A549 (cell line): ENCODE results near the gene ZNF22. TPM values are rescaled to one million over a fixed set of nuclear protein-coding genes. Genes with fewer than 3 reads are reported as not detected.
A peak's percentile ranks its signal among the peaks of the same experiment; 100 is the strongest.

Experiments
- ATAC-seq, 2 experiments: fragments of 200-7000 bp in 1 of 2; fragments of >200 bp in 1 of 2; cut with Nextera tagmentation in 1 of 2; cut with Tn5 transposase in 1 of 2; 3 replicates each; pipeline versions ENCODE4 v1.8.0 to v1.9.1; 2018 to 2020; ENCODE audit warnings: mild to moderate bottlenecking in 1 of 2, moderate library complexity in 1 of 2
- CTCF ChIA-PET: fragments of 300-600 bp; sonication (Branson Sonifier 250); formaldehyde crosslinking; extraction: SDS; loops from one replicate; lab custom pipeline; 2021; ENCODE audit warnings: antibody characterized with exemption, inconsistent platforms; lab: Yijun Ruan, JAX
- POLR2A ChIA-PET: fragments of 350-600 bp; formaldehyde crosslinking; extraction: SDS; loops from one replicate; lab custom pipeline; 2021; ENCODE audit warnings: antibody characterized with exemption, inconsistent platforms; lab: Yijun Ruan, JAX
- DNase-seq, 2 experiments: peaks; one replicate each; pipeline versions ENCODE4 v3.0.0 to v3.0.0-alpha.2; 2011 to 2016; ENCODE audit warnings: low read depth in 1 of 2, low spot score in 1 of 2
- FAIRE-seq: peaks from 2 replicates; lab custom pipeline; 2011; peaks lifted over from hg19 to GRCh38; lab: Jason Lieb, UNC
- H3K27ac ChIP-seq, 2 experiments: fragments of >200 bp; sonication (Bioruptor Twin); formaldehyde crosslinking; 3 replicates each; pipeline ENCODE4 v1.5.1; 2016 to 2017
- H3K4me1 ChIP-seq: fragments of >200 bp; sonication (Bioruptor Twin); formaldehyde crosslinking; 3 replicates; pipeline ENCODE4 v1.6.1; 2016
- H3K4me2 ChIP-seq: fragments of >200 bp; sonication (Bioruptor Twin); formaldehyde crosslinking; 3 replicates; pipeline ENCODE4 v1.6.1; 2016
- H3K4me3 ChIP-seq: fragments of >200 bp; sonication (Bioruptor Twin); formaldehyde crosslinking; 3 replicates; pipeline ENCODE4 v1.5.1; 2016
- H3K9me3 ChIP-seq: fragments of >200 bp; sonication (Bioruptor Twin); formaldehyde crosslinking; 3 replicates; pipeline ENCODE4 v1.6.1; 2016
- ATOH8 ChIP-seq: fragments of 250-450 bp; sonication (Bioruptor Pico); IDR thresholded peaks from 2 replicates; pipeline ENCODE4 v1.5.0; 2020; ENCODE audit warnings: low read depth, mild to moderate bottlenecking, moderate library complexity
- BCL3 ChIP-seq: fragments of >200 bp; sonication (Bioruptor Twin); formaldehyde crosslinking; IDR thresholded peaks from 3 replicates; pipeline ENCODE4 v1.6.1; 2016
- CEBPB ChIP-seq, 2 experiments: fragments of >200 bp in 1 of 2; sonication (Bioruptor Twin) in 1 of 2; formaldehyde crosslinking in 1 of 2; IDR thresholded peaks; 2 replicates each; pipeline ENCODE4 v1.6.1; 2012 to 2016
- EHF ChIP-seq: fragments of 250-450 bp; sonication (Bioruptor Pico); IDR thresholded peaks from 2 replicates; pipeline ENCODE4 v1.5.0; 2020; ENCODE audit warnings: mild to moderate bottlenecking
- FOSB ChIP-seq: fragments of 250-450 bp; sonication (Bioruptor Pico); IDR thresholded peaks from 2 replicates; pipeline ENCODE4 v1.5.0; 2020; ENCODE audit warnings: mild to moderate bottlenecking, moderate library complexity
- GATA3 ChIP-seq: IDR thresholded peaks from 2 replicates; pipeline ENCODE4 v1.6.1; 2012; ENCODE audit warnings: borderline replicate concordance
- HES2 ChIP-seq: fragments of >200 bp; sonication (Bioruptor Twin); formaldehyde crosslinking; IDR thresholded peaks from 2 replicates; pipeline ENCODE4 v1.6.1; 2016
- HMGXB4 ChIP-seq: fragments of 250-450 bp; sonication (Bioruptor Pico); IDR thresholded peaks from 2 replicates; pipeline ENCODE4 v1.5.0; 2021; ENCODE audit warnings: mild to moderate bottlenecking, moderate library complexity, borderline replicate concordance
- HOXA7 ChIP-seq: fragments of 250-450 bp; sonication (Bioruptor Pico); IDR thresholded peaks from 2 replicates; pipeline ENCODE4 v1.5.0; 2020; ENCODE audit warnings: mild to moderate bottlenecking, moderate library complexity
- HOXB13 ChIP-seq: fragments of 250-450 bp; sonication (Bioruptor Pico); IDR thresholded peaks from 2 replicates; pipeline ENCODE4 v1.5.0; 2020; ENCODE audit warnings: low read depth, mild to moderate bottlenecking, moderate library complexity
- JUN ChIP-seq, 2 experiments: fragments of >200 bp; sonication (Bioruptor Twin); formaldehyde crosslinking; IDR thresholded peaks; 2 replicates in 1 of 2; 3 replicates in 1 of 2; pipeline ENCODE4 v1.6.1; 2016 to 2017
- MAZ ChIP-seq: fragments of 150-350 bp; IDR thresholded peaks from 2 replicates; pipeline ENCODE4 v1.6.1; 2014; ENCODE audit warnings: antibody characterized with exemption, low read depth, low read length, borderline replicate concordance
- NFE2L2 ChIP-seq: fragments of 150-350 bp; conservative IDR thresholded peaks from 2 replicates; pipeline ENCODE4 v1.6.1; 2014; ENCODE audit warnings: low read length
- NPAS2 ChIP-seq: fragments of 250-450 bp; sonication (Bioruptor Pico); IDR thresholded peaks from 2 replicates; pipeline ENCODE4 v1.8.0; 2022; ENCODE audit warnings: mild to moderate bottlenecking, moderate library complexity, borderline replicate concordance
- NR3C1 ChIP-seq: fragments of >200 bp; sonication (Bioruptor Twin); formaldehyde crosslinking; IDR thresholded peaks from 3 replicates; pipeline ENCODE4 v1.6.1; 2017
- PHF8 ChIP-seq: fragments of 200-600 bp; sonication (generic); IDR thresholded peaks from 2 replicates; pipeline ENCODE4 v1.6.1; 2016; ENCODE audit warnings: low read depth, mild to moderate bottlenecking, antibody characterized with exemption, moderate library complexity, borderline replicate concordance
- RAD21 ChIP-seq, 2 experiments: fragments of >200 bp in 1 of 2; sonication (Bioruptor Twin) in 1 of 2; formaldehyde crosslinking in 1 of 2; IDR thresholded peaks in 1 of 2; conservative IDR thresholded peaks in 1 of 2; 2 replicates in 1 of 2; 3 replicates in 1 of 2; pipeline ENCODE4 v1.6.1; 2012 to 2018; ENCODE audit warnings: inconsistent platforms in 1 of 2
- RARB ChIP-seq: fragments of 250-450 bp; sonication (Bioruptor Pico); IDR thresholded peaks from 2 replicates; pipeline ENCODE4 v1.8.0; 2021; ENCODE audit warnings: mild to moderate bottlenecking, moderate library complexity
- RNF2 ChIP-seq: fragments of 200-600 bp; sonication (generic); IDR thresholded peaks from 2 replicates; pipeline ENCODE4 v1.6.1; 2016; ENCODE audit warnings: low read depth, mild to moderate bottlenecking, antibody characterized with exemption, moderate library complexity, borderline replicate concordance
- SMC3 ChIP-seq: fragments of >200 bp; sonication (Bioruptor Twin); formaldehyde crosslinking; IDR thresholded peaks from 3 replicates; pipeline ENCODE4 v1.6.1; 2018; ENCODE audit warnings: inconsistent platforms
- WGBS: methylation state at CpG from one replicate; pipeline ENCODE4 v1.1.6; 2017; ENCODE audit errors: missing lambda C conversion rate; 5-methylcytosine and 5-hydroxymethylcytosine counted together
- polyA plus RNA-seq, 4 experiments: library from polyadenylated mRNA; depleted of rRNA in 3 of 4; stranded (reverse); fragments of >200 nt; fragmentation: RNase III in 1 of 4; extraction: RNeasy Plus Mini Kit Qiagen cat#74134 plus additional on column Dnase treatment in 1 of 4; gene quantifications; 2 replicates in 3 of 4; 3 replicates in 1 of 4; pipeline ENCODE4 v1.2.3, GENCODE V29; 2011 to 2017
- TF ChIP-seq, protein P1 (sequence below): fragments of >200 bp; sonication (Bioruptor Twin); formaldehyde crosslinking; IDR thresholded peaks from 3 replicates; pipeline ENCODE4 v1.5.1; 2016
- TF ChIP-seq, protein P2 (sequence below): IDR thresholded peaks from 2 replicates; pipeline ENCODE4 v1.6.1; 2012

The ZNF22 gene
- polyA plus RNA-seq, 2 of the 4 experiments (the other 2 are of a cell fraction) = 8.5 to 13.0 TPM

DNA sequence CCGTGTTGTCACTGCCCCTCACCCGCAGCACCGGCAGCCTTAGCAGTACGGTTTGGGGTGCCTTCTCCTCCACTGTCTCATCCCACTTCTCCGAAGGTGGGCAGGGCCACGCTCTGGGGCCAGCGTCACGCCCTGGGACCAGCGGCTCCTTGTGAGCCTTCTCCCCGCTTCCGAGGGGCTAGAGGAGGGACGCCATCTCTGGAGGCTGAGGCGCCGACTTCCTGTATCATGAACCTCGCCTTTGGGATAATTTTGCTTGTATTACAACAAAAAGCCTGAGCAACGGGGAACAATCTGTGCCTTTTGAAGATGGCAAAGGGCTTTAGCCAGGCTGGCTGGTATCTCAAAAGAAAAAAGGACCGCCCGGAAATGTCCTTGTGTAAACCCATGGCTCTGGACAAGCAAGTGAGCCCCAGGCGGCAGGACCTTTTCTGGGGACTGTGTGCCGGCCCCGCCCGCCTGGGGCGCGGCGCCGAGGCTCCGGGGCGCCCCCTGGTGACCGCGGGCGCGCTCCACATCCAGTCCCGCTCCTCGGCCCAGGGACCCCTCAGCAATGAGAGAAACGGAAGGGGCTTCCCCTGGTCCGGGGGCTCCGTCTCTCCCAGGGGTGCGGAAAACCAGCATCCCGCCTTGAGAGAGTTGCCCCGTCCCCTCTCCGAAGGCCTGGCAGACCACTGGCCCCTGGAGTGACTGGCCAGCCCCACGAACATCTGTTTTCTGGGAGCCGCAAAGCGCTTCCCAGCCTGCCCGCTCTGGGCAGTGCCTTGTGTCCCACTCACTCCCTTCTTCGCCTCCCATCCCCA lies 25.9 kb upstream of the ZNF22 start:
- ChIA-PET POLR2A (no interaction called here), CTCF (interaction anchor here (0.8 to 9.7 kb wide), 8 partner anchors 9 to 117 kb away, joined by 3 to 69 read pairs (median 6); no protein-coding TSS in a partner anchor)
- H3K4me3 ChIP-seq = peak overlapping the region; percentile 47
- FAIRE-seq (no peak), DNase-seq (peak; percentile 55 to 72), ATAC-seq (peak; percentile 70 to 93)
- peak overlapping the region; percentile 76 to 90 for H3K27ac ChIP-seq
- TF ChIP-seq HOXA7 (CRISPR knock-in tag) = no peak
- no peak for TF ChIP-seq CEBPB (IDR thresholded peaks at IDR 0.05)
- no peak for TF ChIP-seq RARB (CRISPR knock-in tag)
- TF ChIP-seq MAZ = peak; percentile 24; the same call in 1 of the 2 replicates
- peak; percentile 47 to 75; a peak in 4 of 5 replicates for TF ChIP-seq RAD21 (conservative IDR thresholded peaks at IDR 0.05 in 1 of 2, IDR thresholded peaks at IDR 0.05 in 1 of 2)
- TF ChIP-seq BCL3 = peak; percentile 36; the same call in 1 of the 3 replicates
- TF ChIP-seq NPAS2 (CRISPR knock-in tag) = no peak
- TF ChIP-seq, protein P1, sequence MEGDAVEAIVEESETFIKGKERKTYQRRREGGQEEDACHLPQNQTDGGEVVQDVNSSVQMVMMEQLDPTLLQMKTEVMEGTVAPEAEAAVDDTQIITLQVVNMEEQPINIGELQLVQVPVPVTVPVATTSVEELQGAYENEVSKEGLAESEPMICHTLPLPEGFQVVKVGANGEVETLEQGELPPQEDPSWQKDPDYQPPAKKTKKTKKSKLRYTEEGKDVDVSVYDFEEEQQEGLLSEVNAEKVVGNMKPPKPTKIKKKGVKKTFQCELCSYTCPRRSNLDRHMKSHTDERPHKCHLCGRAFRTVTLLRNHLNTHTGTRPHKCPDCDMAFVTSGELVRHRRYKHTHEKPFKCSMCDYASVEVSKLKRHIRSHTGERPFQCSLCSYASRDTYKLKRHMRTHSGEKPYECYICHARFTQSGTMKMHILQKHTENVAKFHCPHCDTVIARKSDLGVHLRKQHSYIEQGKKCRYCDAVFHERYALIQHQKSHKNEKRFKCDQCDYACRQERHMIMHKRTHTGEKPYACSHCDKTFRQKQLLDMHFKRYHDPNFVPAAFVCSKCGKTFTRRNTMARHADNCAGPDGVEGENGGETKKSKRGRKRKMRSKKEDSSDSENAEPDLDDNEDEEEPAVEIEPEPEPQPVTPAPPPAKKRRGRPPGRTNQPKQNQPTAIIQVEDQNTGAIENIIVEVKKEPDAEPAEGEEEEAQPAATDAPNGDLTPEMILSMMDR = peak; percentile 91
- TF ChIP-seq SMC3 = peak; percentile 84
- peak; percentile 28 to 53; a peak in 2 of 5 replicates for TF ChIP-seq JUN (IDR thresholded peaks at IDR 0.05)
- no peak for TF ChIP-seq HES2
- H3K9me3 ChIP-seq = no peaks in the 10 kb centered on the region
- peak overlapping the region; percentile 83 for H3K4me2 ChIP-seq
- 6% methylated on average over 29 of the region's 46 CpGs for WGBS
- peaks cover 33% of the 10 kb centered on the region for H3K4me1 ChIP-seq

DNA sequence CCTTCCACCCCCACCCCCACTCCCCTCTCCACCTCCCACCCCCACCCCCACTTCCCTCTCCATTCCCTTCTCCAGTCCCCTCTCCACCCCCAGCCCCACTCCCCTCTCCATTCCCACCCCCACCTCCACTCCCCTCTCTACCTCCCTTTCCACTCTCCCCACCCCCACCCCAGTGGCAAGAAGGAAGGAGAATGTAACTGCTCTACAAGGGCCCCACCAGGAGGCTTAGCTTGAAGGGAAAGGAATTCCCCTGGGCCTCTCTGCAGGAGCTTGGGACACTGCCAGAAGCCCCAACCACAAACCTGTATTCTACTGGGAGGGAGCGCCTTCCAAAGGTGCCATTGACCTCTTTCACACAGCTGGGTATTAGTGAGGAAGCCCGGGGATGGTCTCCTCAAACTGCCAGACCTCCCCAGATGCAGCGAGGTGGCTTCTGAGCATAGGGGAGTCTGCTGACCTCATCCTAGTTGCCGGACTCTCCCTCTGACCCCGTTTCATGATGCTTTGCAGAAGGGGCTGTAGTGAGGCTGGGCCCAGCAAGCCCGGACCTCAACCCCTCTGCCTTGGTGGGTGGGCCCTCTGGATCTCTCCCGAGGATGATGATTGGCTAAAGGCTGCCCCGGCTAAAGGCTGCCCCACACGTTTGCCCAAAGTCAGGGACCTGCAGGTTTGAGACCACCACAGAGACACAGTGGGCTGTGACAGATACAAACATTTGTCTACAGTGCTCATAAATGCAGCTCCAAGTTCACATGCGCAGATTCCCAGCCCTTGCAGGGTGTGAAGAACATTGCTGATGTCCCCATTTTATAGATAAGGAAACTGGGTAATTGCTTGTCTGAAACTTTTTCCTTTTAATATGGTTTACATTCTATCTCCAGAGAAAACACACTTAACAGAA lies 25.0 kb upstream of the ZNF22 start:
- Histone ChIP-seq H3K4me2 (peak overlapping the region; percentile 83), H3K27ac (peak overlapping the region; percentile 76 to 90), H3K9me3 (no peaks in the 10 kb centered on the region), H3K4me1 (peaks cover 42% of the 10 kb centered on the region), H3K4me3 (no peak overlapping the region; the same call in 2 of the 3 replicates)
- DNase-seq = peak in 1 of 2 experiments; percentile 21
- POLR2A ChIA-PET = interaction anchor here (0.6 to 1.0 kb wide), 4 partner anchors 12 to 1305 kb away, joined by 4 to 8 read pairs (median 4); partner anchors contain the start of gene RASSF4
- ATAC-seq = 0 out of 6 replicates have a peak, but pooled peaks of 1 of the 2 experiments have one; percentile 2
- 52% methylated on average over 8 of the region's 10 CpGs for WGBS
- CTCF ChIA-PET = interaction anchor here (0.6 to 9.7 kb wide), 8 partner anchors 12 to 1270 kb away, joined by 3 to 69 read pairs (median 5); no protein-coding TSS in a partner anchor
- FAIRE-seq = no peak
- no peak for TF ChIP-seq PHF8
- no peak for TF ChIP-seq FOSB (CRISPR knock-in tag)
- TF ChIP-seq BCL3 = no peak
- TF ChIP-seq ATOH8 (CRISPR knock-in tag) = no peak
- no peak for TF ChIP-seq EHF (CRISPR knock-in tag)
- no peak for TF ChIP-seq HMGXB4
- TF ChIP-seq, protein P2, sequence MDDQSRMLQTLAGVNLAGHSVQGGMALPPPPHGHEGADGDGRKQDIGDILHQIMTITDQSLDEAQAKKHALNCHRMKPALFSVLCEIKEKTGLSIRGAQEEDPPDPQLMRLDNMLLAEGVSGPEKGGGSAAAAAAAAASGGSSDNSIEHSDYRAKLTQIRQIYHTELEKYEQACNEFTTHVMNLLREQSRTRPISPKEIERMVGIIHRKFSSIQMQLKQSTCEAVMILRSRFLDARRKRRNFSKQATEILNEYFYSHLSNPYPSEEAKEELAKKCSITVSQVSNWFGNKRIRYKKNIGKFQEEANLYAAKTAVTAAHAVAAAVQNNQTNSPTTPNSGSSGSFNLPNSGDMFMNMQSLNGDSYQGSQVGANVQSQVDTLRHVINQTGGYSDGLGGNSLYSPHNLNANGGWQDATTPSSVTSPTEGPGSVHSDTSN = no peak
- TF ChIP-seq RNF2 = no peak
- TF ChIP-seq RARB (CRISPR knock-in tag) = no peak
- no peak for TF ChIP-seq NR3C1
- no peak for TF ChIP-seq NFE2L2
- TF ChIP-seq HOXB13 (CRISPR knock-in tag) = no peak
- TF ChIP-seq HES2 = no peak
- no peak for TF ChIP-seq GATA3
- TF ChIP-seq RAD21 (conservative IDR thresholded peaks at IDR 0.05 in 1 of 2, IDR thresholded peaks at IDR 0.05 in 1 of 2) = no peak
